Colonic mucosa (tissue), 4 donors: ENCODE results near the gene EFTUD2. TPM values are rescaled to one million over a fixed set of nuclear protein-coding genes. Genes with fewer than 3 reads are reported as not detected.
"Not testable (repeated sequence)": the region's sequence is repeated elsewhere in the genome, so short reads cannot be mapped to it uniquely, and the experiment has no call there.

Experiments used
- DNase-seq: peaks from one replicate; pipeline ENCODE4 v3.0.0-alpha.2; 2020
- H3K27ac ChIP-seq: fragments of 200-600 bp; one replicate; pipeline ENCODE4 v1.8.0; 2021
- H3K27me3 ChIP-seq: fragments of 200-600 bp; one replicate; pipeline ENCODE4 v1.8.0; 2021
- H3K36me3 ChIP-seq: fragments of 200-600 bp; one replicate; pipeline ENCODE4 v1.8.0; 2021
- H3K4me1 ChIP-seq: fragments of 200-600 bp; one replicate; pipeline ENCODE4 v1.8.0; 2021; ENCODE audit warnings: mild to moderate bottlenecking
- H3K4me3 ChIP-seq: fragments of 200-600 bp; one replicate; pipeline ENCODE4 v1.8.0; 2021
- H3K9ac ChIP-seq, 2 donors: one replicate each; pipeline ENCODE4 v1.7.0; 2013; ENCODE audit warnings: control low read depth in 2 of 2, low read depth in 2 of 2, low read length in 2 of 2
- H3K9me3 ChIP-seq: fragments of 200-600 bp; one replicate; pipeline ENCODE4 v1.8.0; 2021
- CTCF ChIP-seq: fragments of 200-600 bp; IDR thresholded peaks from one replicate; pipeline ENCODE4 v1.8.0; 2022; ENCODE audit warnings: antibody characterized with exemption, mild to moderate bottlenecking
- intact Hi-C: fragments of 100-400 bp; cut with DNase I; formaldehyde crosslinking; loops from one replicate; pipeline ENCODE4 v1.14.1; 2022
- total RNA-seq, 2 donors: library from RNA; stranded (reverse); fragmentation: NEBNext Ultra II Directional in 1 of 2; extraction: Animal tissue kit (Norgen Biotek cat#: 25700) in 1 of 2; gene quantifications; one replicate each; pipeline ENCODE4 v1.2.1, GENCODE V29; 2021
- donor health status: healthy.
- donor health status: DM: no; HTN: no; CAD: no.
- donor health status: DM: no; HTN: no; CAD: no.

Gene EFTUD2
- total RNA-seq, result 100 to 1,000 TPM in 1 of 2 donors, 10 to 100 TPM in 1; 74.8 to 109 TPM

GRCh38 chr17:44899074-44899782, at the start of gene EFTUD2:
Gene EFTUD2 (minus strand): TSS chr17:44899445. CDS start chr17:44894521, 4,924 bp downstream.
- intact Hi-C loops, result no loop called here

GRCh38 chr17:44948315-44948795, 49.1 kb upstream of the EFTUD2 start:
- no peak for DNase-seq
- intact Hi-C loops, result no loop called here
- Histone ChIP-seq H3K9ac (peak overlapping the region; percentile 67 to 76), H3K36me3 (no peaks in the 10 kb centered on the region), H3K27me3 (no peaks in the 10 kb centered on the region), H3K9me3 (no peaks in the 10 kb centered on the region), H3K27ac (no peak overlapping the region), H3K4me3 (peak overlapping the region; percentile 78), H3K4me1 (no peaks in the 10 kb centered on the region)
- TF ChIP-seq CTCF, result no peak

More at GRCh38 chr17:44899074-44899782, at the start of gene EFTUD2:
- DNase-seq, result peak; percentile 92
- H3K9ac ChIP-seq, result peak within 1 kb of the TSS; percentile 81 to 95
- H3K4me1 ChIP-seq, result peaks cover 10% of the 10 kb centered on the region
- peak within 1 kb of the TSS; percentile 85 for H3K27ac ChIP-seq
- no peak for TF ChIP-seq CTCF
- H3K9me3 ChIP-seq, result no peaks in the 10 kb centered on the region
- H3K4me3 ChIP-seq, result peak within 1 kb of the TSS; percentile 79
- no peaks in the 10 kb centered on the region for H3K27me3 ChIP-seq
- H3K36me3 ChIP-seq, result no peaks in the 10 kb centered on the region

GRCh38 chr17:44947461-44948314, 48.4 kb upstream of the EFTUD2 start, which contains the start of gene KIF18B:
Gene KIF18B (minus strand): TSS chr17:44947773. CDS start chr17:44936344, 11,429 bp downstream.
- no peaks in the 10 kb centered on the region for H3K4me1 ChIP-seq
- peak within 1 kb of the TSS; percentile 78 for H3K4me3 ChIP-seq
- intact Hi-C loops, result no loop called here
- peak within 1 kb of the TSS; percentile 67 to 76 for H3K9ac ChIP-seq
- peak; percentile 95 for DNase-seq
- H3K9me3 ChIP-seq, result no peaks in the 10 kb centered on the region
- no peak within 1 kb of the TSS for H3K27ac ChIP-seq
- no peaks in the 10 kb centered on the region for H3K36me3 ChIP-seq
- TF ChIP-seq CTCF, result no peak
- H3K27me3 ChIP-seq, result no peaks in the 10 kb centered on the region

GRCh38 chr17:44945652-44946051, 46.4 kb upstream of the EFTUD2 start:
- intact Hi-C loops, H3K36me3 ChIP-seq, H3K9ac ChIP-seq, DNase-seq, H3K27ac ChIP-seq, H3K4me3 ChIP-seq, H3K9me3 ChIP-seq, H3K27me3 ChIP-seq, H3K4me1 ChIP-seq: not testable (repeated sequence)

GRCh38 chr17:44942456-44942855, 43.2 kb upstream of the EFTUD2 start:
- Histone ChIP-seq H3K4me3 (no peak overlapping the region), H3K36me3 (no peaks in the 10 kb centered on the region), H3K27me3 (no peaks in the 10 kb centered on the region), H3K4me1 (no peaks in the 10 kb centered on the region), H3K27ac (no peak overlapping the region), H3K9ac (no peak overlapping the region), H3K9me3 (no peaks in the 10 kb centered on the region)
- DNase-seq, result no peak
- TF ChIP-seq CTCF, result no peak
- intact Hi-C loops, result no loop called here
